ENCODE data around the gene ATP6V1G2. TPM values are rescaled to one million over a fixed set of nuclear protein-coding genes. Genes with fewer than 3 reads are reported as not detected.

Gene ATP6V1G2
- total RNA-seq, 6 experiments from 2014 or later: 0.29 to 0.43 (median 0.42) TPM; not detected in 3

DNA sequence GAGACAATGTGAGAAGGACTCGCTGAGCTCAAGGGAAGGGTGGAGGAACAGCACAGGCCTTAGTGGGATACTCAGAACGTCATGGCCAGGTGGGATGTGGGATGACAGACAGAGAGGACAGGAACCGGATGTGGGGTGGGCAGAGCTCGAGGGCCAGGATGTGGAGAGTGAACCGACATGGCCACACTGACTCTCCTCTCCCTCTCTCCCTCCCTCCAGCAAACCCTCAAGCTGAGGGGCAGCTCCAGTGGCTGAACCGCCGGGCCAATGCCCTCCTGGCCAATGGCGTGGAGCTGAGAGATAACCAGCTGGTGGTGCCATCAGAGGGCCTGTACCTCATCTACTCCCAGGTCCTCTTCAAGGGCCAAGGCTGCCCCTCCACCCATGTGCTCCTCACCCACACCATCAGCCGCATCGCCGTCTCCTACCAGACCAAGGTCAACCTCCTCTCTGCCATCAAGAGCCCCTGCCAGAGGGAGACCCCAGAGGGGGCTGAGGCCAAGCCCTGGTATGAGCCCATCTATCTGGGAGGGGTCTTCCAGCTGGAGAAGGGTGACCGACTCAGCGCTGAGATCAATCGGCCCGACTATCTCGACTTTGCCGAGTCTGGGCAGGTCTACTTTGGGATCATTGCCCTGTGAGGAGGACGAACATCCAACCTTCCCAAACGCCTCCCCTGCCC lies 30.6 kb upstream of the ATP6V1G2 start:
- TF ChIP-seq, protein P1, sequence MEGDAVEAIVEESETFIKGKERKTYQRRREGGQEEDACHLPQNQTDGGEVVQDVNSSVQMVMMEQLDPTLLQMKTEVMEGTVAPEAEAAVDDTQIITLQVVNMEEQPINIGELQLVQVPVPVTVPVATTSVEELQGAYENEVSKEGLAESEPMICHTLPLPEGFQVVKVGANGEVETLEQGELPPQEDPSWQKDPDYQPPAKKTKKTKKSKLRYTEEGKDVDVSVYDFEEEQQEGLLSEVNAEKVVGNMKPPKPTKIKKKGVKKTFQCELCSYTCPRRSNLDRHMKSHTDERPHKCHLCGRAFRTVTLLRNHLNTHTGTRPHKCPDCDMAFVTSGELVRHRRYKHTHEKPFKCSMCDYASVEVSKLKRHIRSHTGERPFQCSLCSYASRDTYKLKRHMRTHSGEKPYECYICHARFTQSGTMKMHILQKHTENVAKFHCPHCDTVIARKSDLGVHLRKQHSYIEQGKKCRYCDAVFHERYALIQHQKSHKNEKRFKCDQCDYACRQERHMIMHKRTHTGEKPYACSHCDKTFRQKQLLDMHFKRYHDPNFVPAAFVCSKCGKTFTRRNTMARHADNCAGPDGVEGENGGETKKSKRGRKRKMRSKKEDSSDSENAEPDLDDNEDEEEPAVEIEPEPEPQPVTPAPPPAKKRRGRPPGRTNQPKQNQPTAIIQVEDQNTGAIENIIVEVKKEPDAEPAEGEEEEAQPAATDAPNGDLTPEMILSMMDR (IDR thresholded peaks at IDR 0.05): no peak
- TF ChIP-seq POLR2A (IDR thresholded peaks at IDR 0.05): no peak
- Histone ChIP-seq H3K27ac (no peak overlapping the region), H3K36me3 (no peaks in the 10 kb centered on the region), H3K4me1 (no peaks in the 10 kb centered on the region), H3K9me3 (no peaks in the 10 kb centered on the region), H3K4me3 (no peak overlapping the region), H3K27me3 (no peaks in the 10 kb centered on the region)
- ATAC-seq: no peak
- DNase-seq: peak in 1 of 3 donors; percentile 48
- intact Hi-C loops (cut with DNase I): no loop called here
- WGBS (ENCODE audit: insufficient coverage, low coverage, low lambda C conversion rate, missing lambda C conversion rate): 65% methylated on average over 7 of the region's 19 CpGs

DNA sequence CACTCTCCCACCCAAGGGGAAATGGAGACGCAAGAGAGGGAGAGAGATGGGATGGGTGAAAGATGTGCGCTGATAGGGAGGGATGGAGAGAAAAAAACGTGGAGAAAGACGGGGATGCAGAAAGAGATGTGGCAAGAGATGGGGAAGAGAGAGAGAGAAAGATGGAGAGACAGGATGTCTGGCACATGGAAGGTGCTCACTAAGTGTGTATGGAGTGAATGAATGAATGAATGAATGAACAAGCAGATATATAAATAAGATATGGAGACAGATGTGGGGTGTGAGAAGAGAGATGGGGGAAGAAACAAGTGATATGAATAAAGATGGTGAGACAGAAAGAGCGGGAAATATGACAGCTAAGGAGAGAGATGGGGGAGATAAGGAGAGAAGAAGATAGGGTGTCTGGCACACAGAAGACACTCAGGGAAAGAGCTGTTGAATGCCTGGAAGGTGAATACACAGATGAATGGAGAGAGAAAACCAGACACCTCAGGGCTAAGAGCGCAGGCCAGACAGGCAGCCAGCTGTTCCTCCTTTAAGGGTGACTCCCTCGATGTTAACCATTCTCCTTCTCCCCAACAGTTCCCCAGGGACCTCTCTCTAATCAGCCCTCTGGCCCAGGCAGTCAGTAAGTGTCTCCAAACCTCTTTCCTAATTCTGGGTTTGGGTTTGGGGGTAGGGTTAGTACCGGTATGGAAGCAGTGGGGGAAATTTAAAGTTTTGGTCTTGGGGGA lies 29.7 kb upstream of the ATP6V1G2 start:
- no peaks in the 10 kb centered on the region for H3K4me1 ChIP-seq
- intact Hi-C loops (cut with DNase I): no loop called here
- TF ChIP-seq, protein P1 (IDR thresholded peaks at IDR 0.05): no peak
- TF ChIP-seq POLR2A (IDR thresholded peaks at IDR 0.05): no peak
- no peaks in the 10 kb centered on the region for H3K36me3 ChIP-seq
- no peak for ATAC-seq
- no peaks in the 10 kb centered on the region for H3K9me3 ChIP-seq
- no peak for DNase-seq
- no peaks in the 10 kb centered on the region for H3K27me3 ChIP-seq
- H3K4me3 ChIP-seq: peak overlapping the region; percentile 11 to 32 (median 31)
- H3K27ac ChIP-seq: no peak overlapping the region
- WGBS (ENCODE audit: insufficient coverage, low coverage, low lambda C conversion rate, missing lambda C conversion rate): 45% methylated on average over 7 of the region's 8 CpGs

DNA sequence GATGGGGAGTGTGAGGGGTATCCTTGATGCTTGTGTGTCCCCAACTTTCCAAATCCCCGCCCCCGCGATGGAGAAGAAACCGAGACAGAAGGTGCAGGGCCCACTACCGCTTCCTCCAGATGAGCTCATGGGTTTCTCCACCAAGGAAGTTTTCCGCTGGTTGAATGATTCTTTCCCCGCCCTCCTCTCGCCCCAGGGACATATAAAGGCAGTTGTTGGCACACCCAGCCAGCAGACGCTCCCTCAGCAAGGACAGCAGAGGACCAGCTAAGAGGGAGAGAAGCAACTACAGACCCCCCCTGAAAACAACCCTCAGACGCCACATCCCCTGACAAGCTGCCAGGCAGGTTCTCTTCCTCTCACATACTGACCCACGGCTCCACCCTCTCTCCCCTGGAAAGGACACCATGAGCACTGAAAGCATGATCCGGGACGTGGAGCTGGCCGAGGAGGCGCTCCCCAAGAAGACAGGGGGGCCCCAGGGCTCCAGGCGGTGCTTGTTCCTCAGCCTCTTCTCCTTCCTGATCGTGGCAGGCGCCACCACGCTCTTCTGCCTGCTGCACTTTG lies 29.0 kb upstream of the ATP6V1G2 start, which contains the start of gene TNF:
Gene TNF (plus strand): TSS at position 231 of the 567 bp plus-strand sequence. CDS start 177 bp downstream, at position 408.
- H3K27ac ChIP-seq: peak within 1 kb of the TSS in 1 of 3 donors; percentile 54
- peak within 1 kb of the TSS; percentile 11 to 32 (median 31) for H3K4me3 ChIP-seq
- 41% methylated on average over 15 of the region's 19 CpGs for WGBS (ENCODE audit: insufficient coverage, low coverage, low lambda C conversion rate, missing lambda C conversion rate)
- peak; percentile 71 for TF ChIP-seq POLR2A (IDR thresholded peaks at IDR 0.05)
- TF ChIP-seq, protein P1 (IDR thresholded peaks at IDR 0.05): no peak
- no peaks in the 10 kb centered on the region for H3K9me3 ChIP-seq
- no peaks in the 10 kb centered on the region for H3K36me3 ChIP-seq
- no peaks in the 10 kb centered on the region for H3K4me1 ChIP-seq
- DNase-seq (peak in 2 of 3 donors; percentile 49 to 56), ATAC-seq (peak; percentile 40 to 66 (median 52))
- intact Hi-C loops (cut with DNase I): no loop called here
- H3K27me3 ChIP-seq: no peaks in the 10 kb centered on the region

DNA sequence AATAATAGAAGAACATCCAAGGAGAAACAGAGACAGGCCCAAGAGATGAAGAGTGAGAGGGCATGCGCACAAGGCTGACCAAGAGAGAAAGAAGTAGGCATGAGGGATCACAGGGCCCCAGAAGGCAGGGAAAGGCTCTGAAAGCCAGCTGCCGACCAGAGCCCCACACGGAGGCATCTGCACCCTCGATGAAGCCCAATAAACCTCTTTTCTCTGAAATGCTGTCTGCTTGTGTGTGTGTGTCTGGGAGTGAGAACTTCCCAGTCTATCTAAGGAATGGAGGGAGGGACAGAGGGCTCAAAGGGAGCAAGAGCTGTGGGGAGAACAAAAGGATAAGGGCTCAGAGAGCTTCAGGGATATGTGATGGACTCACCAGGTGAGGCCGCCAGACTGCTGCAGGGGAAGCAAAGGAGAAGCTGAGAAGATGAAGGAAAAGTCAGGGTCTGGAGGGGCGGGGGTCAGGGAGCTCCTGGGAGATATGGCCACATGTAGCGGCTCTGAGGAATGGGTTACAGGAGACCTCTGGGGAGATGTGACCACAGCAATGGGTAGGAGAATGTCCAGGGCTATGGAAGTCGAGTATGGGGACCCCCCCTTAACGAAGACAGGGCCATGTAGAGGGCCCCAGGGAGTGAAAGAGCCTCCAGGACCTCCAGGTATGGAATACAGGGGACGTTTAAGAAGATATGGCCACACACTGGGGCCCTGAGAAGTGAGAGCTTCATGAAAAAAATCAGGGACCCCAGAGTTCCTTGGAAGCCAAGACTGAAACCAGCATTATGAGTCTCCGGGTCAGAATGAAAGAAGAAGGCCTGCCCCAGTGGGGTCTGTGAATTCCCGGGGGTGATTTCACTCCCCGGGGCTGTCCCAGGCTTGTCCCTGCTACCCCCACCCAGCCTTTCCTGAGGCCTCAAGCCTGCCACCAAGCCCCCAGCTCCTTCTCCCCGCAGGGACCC lies 28.0 kb upstream of the ATP6V1G2 start:
- Histone ChIP-seq H3K36me3 (no peaks in the 10 kb centered on the region), H3K9me3 (no peaks in the 10 kb centered on the region), H3K27ac (no peak overlapping the region), H3K27me3 (no peaks in the 10 kb centered on the region), H3K4me1 (no peaks in the 10 kb centered on the region), H3K4me3 (no peak overlapping the region)
- DNase-seq: peak in 1 of 3 donors; percentile 26
- 60% methylated on average over 8 of the region's 14 CpGs for WGBS (ENCODE audit: insufficient coverage, low coverage, low lambda C conversion rate, missing lambda C conversion rate)
- TF ChIP-seq, protein P1 (IDR thresholded peaks at IDR 0.05): no peak
- TF ChIP-seq POLR2A (IDR thresholded peaks at IDR 0.05): no peak
- no peak for ATAC-seq
- intact Hi-C loops (cut with DNase I): no loop called here
